ENCODE data around the gene HERC3. TPM values are rescaled to one million over a fixed set of nuclear protein-coding genes. Genes with fewer than 3 reads are reported as not detected.

HERC3 gene
- total and polyA plus RNA-seq, 4 donors: 5.1 to 22.1 (median 10.0) TPM

GRCh38 chr4:88582493-88582892 is 9.8 kb upstream of the HERC3 start:
- no peak for DNase-seq (ENCODE audit: low spot score)
- Histone ChIP-seq H3K27me3 (ENCODE audit: control insufficient read depth in 4 of 4, insufficient read depth in 4 of 4, low read length in 3 of 4) (no peaks in the 10 kb centered on the region), H3K9ac (ENCODE audit: low read depth in 1 of 2, low read length in 2 of 2) (no peak overlapping the region), H3K36me3 (ENCODE audit: control insufficient read depth in 4 of 4, insufficient read depth in 3 of 4, low read depth in 1 of 4, low read length in 3 of 4) (no peaks in the 10 kb centered on the region), H3K27ac (ENCODE audit: low read depth in 1 of 2, low read length in 2 of 2) (no peak overlapping the region), H3K9me3 (ENCODE audit: control insufficient read depth in 4 of 4, low read length in 3 of 4) (peaks cover 0 to 3% (median 0%) of the 10 kb centered on the region in 4 donors), H3K4me3 (ENCODE audit: low read depth in 1 of 3, low read length in 3 of 3) (no peak overlapping the region), H3K4me1 (ENCODE audit: control insufficient read depth in 4 of 4, insufficient read depth in 4 of 4, low read length in 3 of 4) (no peaks in the 10 kb centered on the region)
- TF ChIP-seq GABPA (IDR thresholded peaks at IDR 0.05 in 1 of 2, conservative IDR thresholded peaks at IDR 0.05 in 1 of 2) (no peak), REST (IDR thresholded peaks at IDR 0.05) (no peak), HNF4A (conservative IDR thresholded peaks at IDR 0.05) (no peak), NR2F2 (IDR thresholded peaks at IDR 0.05) (no peak)
- TF ChIP-seq, protein P1, sequence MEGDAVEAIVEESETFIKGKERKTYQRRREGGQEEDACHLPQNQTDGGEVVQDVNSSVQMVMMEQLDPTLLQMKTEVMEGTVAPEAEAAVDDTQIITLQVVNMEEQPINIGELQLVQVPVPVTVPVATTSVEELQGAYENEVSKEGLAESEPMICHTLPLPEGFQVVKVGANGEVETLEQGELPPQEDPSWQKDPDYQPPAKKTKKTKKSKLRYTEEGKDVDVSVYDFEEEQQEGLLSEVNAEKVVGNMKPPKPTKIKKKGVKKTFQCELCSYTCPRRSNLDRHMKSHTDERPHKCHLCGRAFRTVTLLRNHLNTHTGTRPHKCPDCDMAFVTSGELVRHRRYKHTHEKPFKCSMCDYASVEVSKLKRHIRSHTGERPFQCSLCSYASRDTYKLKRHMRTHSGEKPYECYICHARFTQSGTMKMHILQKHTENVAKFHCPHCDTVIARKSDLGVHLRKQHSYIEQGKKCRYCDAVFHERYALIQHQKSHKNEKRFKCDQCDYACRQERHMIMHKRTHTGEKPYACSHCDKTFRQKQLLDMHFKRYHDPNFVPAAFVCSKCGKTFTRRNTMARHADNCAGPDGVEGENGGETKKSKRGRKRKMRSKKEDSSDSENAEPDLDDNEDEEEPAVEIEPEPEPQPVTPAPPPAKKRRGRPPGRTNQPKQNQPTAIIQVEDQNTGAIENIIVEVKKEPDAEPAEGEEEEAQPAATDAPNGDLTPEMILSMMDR (IDR thresholded peaks at IDR 0.05; ENCODE audit: low read depth, low read length, missing input control): no peak
- TF ChIP-seq, protein P2, sequence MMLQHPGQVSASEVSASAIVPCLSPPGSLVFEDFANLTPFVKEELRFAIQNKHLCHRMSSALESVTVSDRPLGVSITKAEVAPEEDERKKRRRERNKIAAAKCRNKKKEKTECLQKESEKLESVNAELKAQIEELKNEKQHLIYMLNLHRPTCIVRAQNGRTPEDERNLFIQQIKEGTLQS (IDR thresholded peaks at IDR 0.05): no peak
- 81% methylated on average over 2 of the region's 2 CpGs for WGBS

DNA sequence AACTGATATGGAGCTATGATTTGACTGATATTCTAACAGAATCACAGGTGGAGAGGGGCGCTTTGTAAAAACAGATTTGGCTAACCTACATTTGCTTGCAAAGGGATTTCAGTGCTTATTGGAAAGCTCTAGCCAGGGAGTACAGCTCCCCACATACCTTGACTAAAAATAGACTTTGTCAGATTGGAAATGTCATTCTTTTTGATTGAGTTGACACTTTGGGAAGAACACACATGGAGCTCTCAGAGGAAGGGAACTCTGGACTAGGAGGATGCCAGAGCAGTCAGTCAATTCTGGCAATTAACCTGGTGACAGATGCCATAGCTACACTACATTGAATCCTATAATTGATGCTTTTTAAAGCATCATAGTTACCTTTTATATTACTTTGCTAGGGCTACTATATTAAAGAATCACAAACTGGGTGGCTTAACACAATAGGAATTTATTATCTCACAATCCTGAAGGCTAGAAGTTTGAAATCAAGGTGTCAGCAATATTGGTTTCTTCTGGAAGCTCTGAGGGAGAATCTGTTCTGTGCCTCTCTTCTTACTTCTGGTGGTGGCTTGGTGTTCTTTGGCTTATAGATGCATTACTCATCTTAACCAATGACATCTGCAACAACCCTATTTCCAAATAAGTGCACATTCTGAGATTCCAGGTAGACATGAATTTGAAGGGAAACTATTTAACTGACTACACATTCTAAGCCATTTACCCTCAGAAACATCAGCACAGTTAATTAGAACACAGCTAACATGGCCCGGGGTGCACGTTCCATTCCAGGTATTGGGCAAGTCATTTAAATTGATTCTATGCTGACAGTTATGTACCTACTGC is 8.4 kb upstream of the HERC3 start:
- Histone ChIP-seq H3K4me3 (ENCODE audit: low read depth in 1 of 3, low read length in 3 of 3) (no peak overlapping the region), H3K27ac (ENCODE audit: low read depth in 1 of 2, low read length in 2 of 2) (no peak overlapping the region), H3K4me1 (ENCODE audit: control insufficient read depth in 4 of 4, insufficient read depth in 4 of 4, low read length in 3 of 4) (peaks cover 0 to 4% (median 0%) of the 10 kb centered on the region in 4 donors), H3K9me3 (ENCODE audit: control insufficient read depth in 4 of 4, low read length in 3 of 4) (peaks cover 0 to 3% (median 0%) of the 10 kb centered on the region in 4 donors), H3K9ac (ENCODE audit: low read depth in 1 of 2, low read length in 2 of 2) (no peak overlapping the region), H3K36me3 (ENCODE audit: control insufficient read depth in 4 of 4, insufficient read depth in 3 of 4, low read depth in 1 of 4, low read length in 3 of 4) (no peaks in the 10 kb centered on the region), H3K27me3 (ENCODE audit: control insufficient read depth in 4 of 4, insufficient read depth in 4 of 4, low read length in 3 of 4) (no peaks in the 10 kb centered on the region)
- DNase-seq (ENCODE audit: low spot score): no peak
- TF ChIP-seq REST (IDR thresholded peaks at IDR 0.05) (no peak), YY1 (IDR thresholded peaks at IDR 0.05) (no peak), FOXA2 (IDR thresholded peaks at IDR 0.05) (no peak), FOXA1 (IDR thresholded peaks at IDR 0.05) (no peak), RAD21 (IDR thresholded peaks at IDR 0.05) (no peak), HNF4G (IDR thresholded peaks at IDR 0.05) (no peak), NR2F2 (IDR thresholded peaks at IDR 0.05) (no peak), HNF4A (conservative IDR thresholded peaks at IDR 0.05) (no peak), RXRA (IDR thresholded peaks at IDR 0.05) (no peak), GABPA (IDR thresholded peaks at IDR 0.05 in 1 of 2, conservative IDR thresholded peaks at IDR 0.05 in 1 of 2) (no peak), EGR1 (IDR thresholded peaks at IDR 0.05; ENCODE audit: low read depth in 2 of 2) (no peak)
- TF ChIP-seq, protein P3, sequence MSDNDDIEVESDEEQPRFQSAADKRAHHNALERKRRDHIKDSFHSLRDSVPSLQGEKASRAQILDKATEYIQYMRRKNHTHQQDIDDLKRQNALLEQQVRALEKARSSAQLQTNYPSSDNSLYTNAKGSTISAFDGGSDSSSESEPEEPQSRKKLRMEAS (IDR thresholded peaks at IDR 0.05): no peak
- TF ChIP-seq, protein P4, sequence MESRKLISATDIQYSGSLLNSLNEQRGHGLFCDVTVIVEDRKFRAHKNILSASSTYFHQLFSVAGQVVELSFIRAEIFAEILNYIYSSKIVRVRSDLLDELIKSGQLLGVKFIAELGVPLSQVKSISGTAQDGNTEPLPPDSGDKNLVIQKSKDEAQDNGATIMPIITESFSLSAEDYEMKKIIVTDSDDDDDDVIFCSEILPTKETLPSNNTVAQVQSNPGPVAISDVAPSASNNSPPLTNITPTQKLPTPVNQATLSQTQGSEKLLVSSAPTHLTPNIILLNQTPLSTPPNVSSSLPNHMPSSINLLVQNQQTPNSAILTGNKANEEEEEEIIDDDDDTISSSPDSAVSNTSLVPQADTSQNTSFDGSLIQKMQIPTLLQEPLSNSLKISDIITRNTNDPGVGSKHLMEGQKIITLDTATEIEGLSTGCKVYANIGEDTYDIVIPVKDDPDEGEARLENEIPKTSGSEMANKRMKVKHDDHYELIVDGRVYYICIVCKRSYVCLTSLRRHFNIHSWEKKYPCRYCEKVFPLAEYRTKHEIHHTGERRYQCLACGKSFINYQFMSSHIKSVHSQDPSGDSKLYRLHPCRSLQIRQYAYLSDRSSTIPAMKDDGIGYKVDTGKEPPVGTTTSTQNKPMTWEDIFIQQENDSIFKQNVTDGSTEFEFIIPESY (IDR thresholded peaks at IDR 0.05): no peak
- 97% methylated on average over 3 of the region's 3 CpGs for WGBS

All from liver (tissue), 9 donors.